Peyer's patch (tissue), 4 donors: ENCODE measurements around the gene ZNF546. TPM values are rescaled to one million over a fixed set of nuclear protein-coding genes. Genes with fewer than 3 reads are reported as not detected.

ENCODE experiments used
- DNase-seq, 3 donors: peaks; one replicate each; pipeline ENCODE4 v3.0.0-alpha.2; 2017 to 2019
- H3K27ac ChIP-seq, 4 donors: fragments of 200-600 bp; sonication (generic); one replicate each; pipeline ENCODE4 v1.5.1; 2016 to 2019
- H3K27me3 ChIP-seq, 2 donors: fragments of 200-600 bp; sonication (generic); one replicate each; pipeline ENCODE4 v1.5.1; 2019
- H3K36me3 ChIP-seq, 3 donors: fragments of 200-600 bp; sonication (generic); one replicate each; pipeline ENCODE4 v1.5.1; 2016 to 2019
- H3K4me1 ChIP-seq, 4 donors: fragments of 200-600 bp; sonication (generic); one replicate each; pipeline ENCODE4 v1.5.1; 2016 to 2019
- H3K4me3 ChIP-seq, 4 donors: fragments of 200-600 bp; sonication (generic); 1 replicate in 3 of 4; 2 replicates in 1 of 4; pipeline ENCODE4 v1.5.1; 2016 to 2019; ENCODE audit warnings: mild to moderate bottlenecking in 1 of 4
- H3K9me3 ChIP-seq, 4 donors: fragments of 200-600 bp; sonication (generic); one replicate each; pipeline ENCODE4 v1.5.1; 2016 to 2019; ENCODE audit warnings: mild to moderate bottlenecking in 1 of 4
- POLR2A ChIP-seq, 2 donors: fragments of 450-650 bp; IDR thresholded peaks; one replicate each; pipeline ENCODE4 v1.5.1; 2017; ENCODE audit warnings: antibody characterized with exemption in 2 of 2, mild to moderate bottlenecking in 2 of 2, moderate library complexity in 2 of 2
- total RNA-seq, 4 donors: library from RNA; depleted of rRNA; stranded (reverse); fragments of >200 nt; gene quantifications; one replicate each; pipeline ENCODE4 v1.1.0, GENCODE V29; 2016
- TF ChIP-seq, protein P1 (sequence below), 6 experiments: fragments of 450-650 bp in 4 of 6; fragments of 200-600 bp in 2 of 6; sonication (generic) in 1 of 6; IDR thresholded peaks; one replicate each; pipeline ENCODE4 v1.5.1; 2017 to 2019; ENCODE audit warnings: antibody characterized with exemption in 6 of 6, mild to moderate bottlenecking in 3 of 6, moderate library complexity in 1 of 6

Gene ZNF546
- total RNA-seq, 4 donors from 2014 or later = 3.0 to 5.5 (median 4.8) TPM

DNA sequence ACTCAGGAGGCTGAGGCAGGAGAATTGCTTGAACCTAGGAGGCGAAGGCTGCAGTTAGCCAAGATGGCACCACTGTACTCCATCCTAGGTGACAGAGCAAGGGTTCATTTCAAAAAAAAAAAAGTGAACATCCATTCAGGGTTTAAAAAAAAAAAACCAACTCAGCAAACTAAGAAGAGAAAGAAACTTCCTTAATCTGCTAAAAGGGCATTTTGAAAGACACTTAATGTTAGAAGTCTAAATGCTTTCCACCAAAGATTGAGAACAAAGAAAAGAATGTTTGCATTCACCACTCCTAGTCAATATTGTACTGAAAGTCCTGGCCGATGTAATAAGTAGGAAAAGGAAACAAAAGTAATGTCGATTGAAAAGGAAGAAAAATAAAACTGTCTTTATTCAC is 33.0 kb upstream of the ZNF546 start:
- Histone ChIP-seq H3K9me3 (no peaks in the 10 kb centered on the region), H3K4me1 (no peaks in the 10 kb centered on the region), H3K27ac (no peak overlapping the region), H3K4me3 (no peak overlapping the region), H3K36me3 (no peaks in the 10 kb centered on the region), H3K27me3 (no peaks in the 10 kb centered on the region)
- no peak for DNase-seq
- no peak for TF ChIP-seq POLR2A (IDR thresholded peaks at IDR 0.05)
- TF ChIP-seq, protein P1, sequence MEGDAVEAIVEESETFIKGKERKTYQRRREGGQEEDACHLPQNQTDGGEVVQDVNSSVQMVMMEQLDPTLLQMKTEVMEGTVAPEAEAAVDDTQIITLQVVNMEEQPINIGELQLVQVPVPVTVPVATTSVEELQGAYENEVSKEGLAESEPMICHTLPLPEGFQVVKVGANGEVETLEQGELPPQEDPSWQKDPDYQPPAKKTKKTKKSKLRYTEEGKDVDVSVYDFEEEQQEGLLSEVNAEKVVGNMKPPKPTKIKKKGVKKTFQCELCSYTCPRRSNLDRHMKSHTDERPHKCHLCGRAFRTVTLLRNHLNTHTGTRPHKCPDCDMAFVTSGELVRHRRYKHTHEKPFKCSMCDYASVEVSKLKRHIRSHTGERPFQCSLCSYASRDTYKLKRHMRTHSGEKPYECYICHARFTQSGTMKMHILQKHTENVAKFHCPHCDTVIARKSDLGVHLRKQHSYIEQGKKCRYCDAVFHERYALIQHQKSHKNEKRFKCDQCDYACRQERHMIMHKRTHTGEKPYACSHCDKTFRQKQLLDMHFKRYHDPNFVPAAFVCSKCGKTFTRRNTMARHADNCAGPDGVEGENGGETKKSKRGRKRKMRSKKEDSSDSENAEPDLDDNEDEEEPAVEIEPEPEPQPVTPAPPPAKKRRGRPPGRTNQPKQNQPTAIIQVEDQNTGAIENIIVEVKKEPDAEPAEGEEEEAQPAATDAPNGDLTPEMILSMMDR (IDR thresholded peaks at IDR 0.05) = no peak

DNA sequence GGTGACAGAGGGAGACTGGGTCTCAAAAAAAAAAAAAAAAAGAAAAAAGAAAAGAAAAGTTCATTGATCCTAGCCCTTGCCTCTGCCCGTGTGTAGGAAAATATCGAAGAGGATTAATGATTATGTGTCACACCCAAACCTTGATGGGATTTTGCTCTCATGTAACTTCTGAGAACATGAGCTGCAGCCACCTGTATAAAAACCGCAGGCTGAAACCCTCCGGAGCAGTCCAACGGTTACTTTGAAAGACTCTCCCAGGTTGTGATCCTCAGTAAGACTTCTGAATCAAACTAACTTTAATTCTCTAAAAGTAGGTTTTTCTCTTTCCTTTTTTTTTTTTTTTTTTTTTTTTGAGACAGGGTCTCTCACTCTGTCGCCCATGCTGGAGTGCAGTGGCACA is 30.2 kb upstream of the ZNF546 start:
- Histone ChIP-seq H3K4me3 (no peak overlapping the region), H3K27me3 (no peaks in the 10 kb centered on the region), H3K4me1 (peaks cover 0 to 12% (median 8%) of the 10 kb centered on the region in 4 donors), H3K36me3 (no peaks in the 10 kb centered on the region), H3K27ac (no peak overlapping the region), H3K9me3 (no peaks in the 10 kb centered on the region)
- no peak for DNase-seq
- TF ChIP-seq POLR2A (IDR thresholded peaks at IDR 0.05) = no peak
- TF ChIP-seq, protein P1 (IDR thresholded peaks at IDR 0.05) = no peak

DNA sequence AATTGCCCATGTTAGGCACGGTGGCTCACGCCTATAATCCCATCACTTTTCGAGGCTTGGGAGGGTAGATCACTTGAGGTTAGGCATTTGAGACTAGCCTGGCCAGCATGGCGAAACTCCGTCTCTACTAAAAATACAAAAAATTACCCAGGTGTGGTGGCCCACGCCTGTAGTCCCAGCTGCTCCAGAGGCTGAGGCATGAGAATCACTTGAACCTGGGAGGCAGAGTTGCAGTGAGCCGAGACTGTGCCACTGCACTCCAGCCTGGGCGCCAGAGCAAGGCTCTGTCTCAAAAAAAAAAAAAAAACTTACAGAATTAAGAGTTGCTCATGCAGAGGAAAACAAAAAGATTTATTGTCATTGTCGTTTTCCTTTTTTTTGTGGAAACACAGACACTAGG is 29.3 kb upstream of the ZNF546 start:
- DNase-seq = no peak
- Histone ChIP-seq H3K27ac (no peak overlapping the region), H3K36me3 (peaks cover 0 to 2% (median 0%) of the 10 kb centered on the region in 3 donors), H3K4me3 (no peak overlapping the region), H3K9me3 (no peaks in the 10 kb centered on the region), H3K27me3 (no peaks in the 10 kb centered on the region), H3K4me1 (peaks cover 0 to 20% (median 9%) of the 10 kb centered on the region in 4 donors)
- no peak for TF ChIP-seq POLR2A (IDR thresholded peaks at IDR 0.05)
- TF ChIP-seq, protein P1 (IDR thresholded peaks at IDR 0.05) = no peak

DNA sequence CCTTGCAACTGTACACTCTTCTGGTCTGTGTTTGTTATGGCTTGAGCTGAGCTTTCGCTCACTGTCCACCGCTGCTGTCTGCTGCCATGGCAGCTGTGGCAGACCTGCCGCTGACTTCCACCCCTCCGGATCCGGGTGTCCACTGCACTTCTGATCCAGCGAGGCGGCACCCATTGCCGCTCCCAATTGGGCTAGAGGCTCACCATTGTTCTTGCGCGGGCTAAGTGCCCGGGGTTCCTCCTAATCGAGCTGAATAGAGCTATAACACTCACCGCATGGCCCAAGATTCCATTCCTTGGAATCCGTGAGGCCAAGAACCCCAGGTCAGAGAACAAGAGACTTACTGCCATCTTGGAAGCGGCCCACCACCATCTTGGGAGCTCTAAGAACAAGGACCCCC is 28.1 kb upstream of the ZNF546 start:
- Histone ChIP-seq H3K27ac (peak overlapping the region in 2 of 4 donors; percentile 7 to 46), H3K4me1 (peaks cover 0 to 20% (median 9%) of the 10 kb centered on the region in 4 donors)
- DNase-seq = no peak

DNA sequence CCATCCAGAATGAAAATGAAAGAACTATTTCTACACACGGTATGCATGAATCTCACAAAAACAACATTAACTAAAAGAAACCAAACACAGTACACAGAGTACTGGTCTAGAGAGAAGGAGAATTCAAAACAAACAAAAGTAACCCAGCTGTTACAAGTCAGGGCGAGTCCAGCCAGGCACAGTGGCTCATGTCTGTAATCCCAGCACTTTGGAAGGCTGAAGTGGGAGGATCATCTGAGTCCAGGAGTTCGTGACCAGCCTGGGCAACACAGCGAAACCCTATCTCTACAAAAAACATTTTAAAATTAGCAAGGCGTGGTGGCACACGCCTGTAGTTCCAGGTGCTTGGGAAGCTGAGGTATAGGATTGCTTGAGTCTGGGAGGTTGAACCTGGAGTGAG is 27.6 kb upstream of the ZNF546 start:
- no peak for DNase-seq
- Histone ChIP-seq H3K27me3 (no peaks in the 10 kb centered on the region), H3K4me3 (no peak overlapping the region), H3K9me3 (no peaks in the 10 kb centered on the region), H3K36me3 (peaks cover 0 to 18% (median 0%) of the 10 kb centered on the region in 3 donors), H3K4me1 (peaks cover 0 to 20% (median 9%) of the 10 kb centered on the region in 4 donors), H3K27ac (peak overlapping the region; percentile 88 to 94 (median 93))
- TF ChIP-seq, protein P1 (IDR thresholded peaks at IDR 0.05) = no peak
- TF ChIP-seq POLR2A (IDR thresholded peaks at IDR 0.05) = no peak

More for the DNA sequence above, 28.1 kb upstream of the ZNF546 start:
- H3K36me3 ChIP-seq = peaks cover 0 to 13% (median 0%) of the 10 kb centered on the region in 3 donors
- H3K4me3 ChIP-seq = no peak overlapping the region
- TF ChIP-seq POLR2A (IDR thresholded peaks at IDR 0.05) = no peak
- TF ChIP-seq, protein P1 (IDR thresholded peaks at IDR 0.05) = no peak
- H3K27me3 ChIP-seq = no peaks in the 10 kb centered on the region
- H3K9me3 ChIP-seq = no peaks in the 10 kb centered on the region
